Liver (tissue), 9 donors: ENCODE data around the gene KRT76. TPM values are rescaled to one million over a fixed set of nuclear protein-coding genes. Genes with fewer than 3 reads are reported as not detected.

Experiments used
- DNase-seq: peaks from one replicate; pipeline ENCODE4 v3.0.0-alpha.2; 2017; ENCODE audit warnings: low spot score
- H3K27ac ChIP-seq, 2 donors: one replicate each; pipeline ENCODE4 v1.7.0; 2013; ENCODE audit warnings: inconsistent platforms in 2 of 2, low read length in 2 of 2, control low read depth in 1 of 2, low read depth in 1 of 2, mild to moderate bottlenecking in 1 of 2
- H3K27me3 ChIP-seq, 4 donors: one replicate each; pipeline versions ENCODE4 v1.6.1 to v1.7.0; 2013; ENCODE audit warnings: low read length in 3 of 4, inconsistent platforms in 1 of 4, mild to moderate bottlenecking in 1 of 4, moderate library complexity in 1 of 4; ENCODE audit not compliant: control insufficient read depth in 4 of 4, insufficient read depth in 4 of 4
- H3K36me3 ChIP-seq, 4 donors: one replicate each; pipeline versions ENCODE4 v1.6.1 to v1.7.0; 2013; ENCODE audit warnings: low read length in 3 of 4, mild to moderate bottlenecking in 3 of 4, low read depth in 1 of 4, moderate library complexity in 1 of 4; ENCODE audit not compliant: control insufficient read depth in 4 of 4, insufficient read depth in 3 of 4
- H3K4me1 ChIP-seq, 4 donors: one replicate each; pipeline versions ENCODE4 v1.6.1 to v1.7.0; 2013; ENCODE audit warnings: low read length in 3 of 4, mild to moderate bottlenecking in 3 of 4, moderate library complexity in 1 of 4; ENCODE audit not compliant: control insufficient read depth in 4 of 4, insufficient read depth in 4 of 4
- H3K4me3 ChIP-seq, 3 donors: one replicate each; pipeline versions ENCODE4 v1.6.1 to v1.7.0; 2013; ENCODE audit warnings: low read length in 3 of 3, control low read depth in 1 of 3, low read depth in 1 of 3, mild to moderate bottlenecking in 1 of 3
- H3K9ac ChIP-seq, 2 donors: one replicate each; pipeline ENCODE4 v1.7.0; 2013; ENCODE audit warnings: low read length in 2 of 2, mild to moderate bottlenecking in 2 of 2, moderate library complexity in 2 of 2, control low read depth in 1 of 2, low read depth in 1 of 2
- H3K9me3 ChIP-seq, 4 donors: one replicate each; pipeline versions ENCODE4 v1.6.1 to v1.7.0; 2013; ENCODE audit warnings: low read length in 3 of 4; ENCODE audit not compliant: control insufficient read depth in 4 of 4
- ATF3 ChIP-seq: IDR thresholded peaks from 2 replicates; pipeline ENCODE4 v1.6.1; 2016; ENCODE audit warnings: antibody characterized with exemption
- CTCF ChIP-seq: fragments of 150-350 bp; IDR thresholded peaks from 2 replicates; pipeline ENCODE4 v1.5.1; 2017; ENCODE audit warnings: improper control_type of control experiment, low read depth, low read length; ENCODE audit not compliant: missing input control
- EGR1 ChIP-seq, 2 donors: IDR thresholded peaks; 2 replicates each; pipeline ENCODE4 v1.6.1; 2016 to 2018; ENCODE audit warnings: antibody characterized with exemption in 2 of 2, low read depth in 2 of 2
- FOXA1 ChIP-seq: IDR thresholded peaks from 2 replicates; pipeline ENCODE4 v1.6.1; 2016; ENCODE audit warnings: antibody characterized with exemption
- FOXA2 ChIP-seq: IDR thresholded peaks from 2 replicates; pipeline ENCODE4 v1.6.1; 2016; ENCODE audit warnings: antibody characterized with exemption
- GABPA ChIP-seq, 2 donors: IDR thresholded peaks in 1 of 2; conservative IDR thresholded peaks in 1 of 2; 2 replicates each; pipeline ENCODE4 v1.6.1; 2016; ENCODE audit warnings: antibody characterized with exemption in 2 of 2, mild to moderate bottlenecking in 1 of 2, moderate library complexity in 1 of 2
- HNF4A ChIP-seq, 2 donors: conservative IDR thresholded peaks; 2 replicates each; pipeline ENCODE4 v1.6.1; 2016; ENCODE audit warnings: antibody characterized with exemption in 2 of 2, mild to moderate bottlenecking in 2 of 2
- HNF4G ChIP-seq: IDR thresholded peaks from 2 replicates; pipeline ENCODE4 v1.6.1; 2016; ENCODE audit warnings: antibody characterized with exemption
- JUND ChIP-seq, 2 donors: IDR thresholded peaks; 2 replicates each; pipeline ENCODE4 v1.6.1; 2016; ENCODE audit warnings: antibody characterized with exemption in 2 of 2
- NR2F2 ChIP-seq: IDR thresholded peaks from 2 replicates; pipeline ENCODE4 v1.6.1; 2016; ENCODE audit warnings: antibody characterized with exemption
- RAD21 ChIP-seq, 2 donors: IDR thresholded peaks; 2 replicates each; pipeline ENCODE4 v1.6.1; 2016; ENCODE audit warnings: antibody characterized with exemption in 2 of 2, mild to moderate bottlenecking in 2 of 2
- RXRA ChIP-seq, 2 donors: IDR thresholded peaks; 2 replicates each; pipeline ENCODE4 v1.6.1; 2017 to 2018; ENCODE audit warnings: antibody characterized with exemption in 2 of 2, mild to moderate bottlenecking in 1 of 2
- SP1 ChIP-seq: IDR thresholded peaks from 2 replicates; pipeline ENCODE4 v1.6.1; 2018; ENCODE audit warnings: antibody characterized with exemption, mild to moderate bottlenecking
- TAF1 ChIP-seq: conservative IDR thresholded peaks from 2 replicates; pipeline ENCODE4 v1.6.1; 2016; ENCODE audit warnings: antibody characterized with exemption, mild to moderate bottlenecking
- YY1 ChIP-seq: IDR thresholded peaks from 2 replicates; pipeline ENCODE4 v1.6.1; 2016; ENCODE audit warnings: antibody characterized with exemption, mild to moderate bottlenecking
- ZBTB33 ChIP-seq: IDR thresholded peaks from 2 replicates; pipeline ENCODE4 v1.6.1; 2016; ENCODE audit warnings: antibody characterized with exemption
- WGBS: extraction: QIAGEN DNeasy Blood & Tissue Kit; methylation state at CpG from one replicate; pipeline ENCODE4 v1.1.7; 2013; 5-methylcytosine and 5-hydroxymethylcytosine counted together
- polyA plus RNA-seq, 2 donors: library from polyadenylated mRNA; stranded (reverse) in 1 of 2; unstranded in 1 of 2; fragments of 200-250 nt in 1 of 2; fragments of >200 nt in 1 of 2; fragmentation: Nextera tagmentation in 1 of 2; extraction: Ambion mirVana in 1 of 2; gene quantifications; one replicate each; pipeline versions ENCODE4 v1.2.1 to v1.2.3, GENCODE V29; 2013 to 2015
- total RNA-seq, 2 donors: library from RNA; depleted of rRNA; stranded (reverse); fragments of >200 nt; gene quantifications; one replicate each; pipeline ENCODE4 v1.2.3, GENCODE V29; 2014
- TF ChIP-seq, protein P1 (sequence below): IDR thresholded peaks from 2 replicates; pipeline ENCODE4 v1.6.1; 2016; ENCODE audit warnings: antibody characterized with exemption
- donor health status: healthy.
- donor health status: healthy.
- donor health status: healthy.
- donor health status: healthy.
- donor health status: healthy.

The KRT76 gene
- total and polyA plus RNA-seq, 4 donors, result not detected

GRCh38 chr12:52783563-52784316 lies 6.6 kb upstream of the KRT76 start:
- no peak for DNase-seq
- no peaks in the 10 kb centered on the region for H3K4me1 ChIP-seq
- no peak overlapping the region for H3K27ac ChIP-seq
- no peak overlapping the region for H3K4me3 ChIP-seq
- H3K9ac ChIP-seq, result no peak overlapping the region
- H3K27me3 ChIP-seq, result peaks cover 0 to 2% (median 0%) of the 10 kb centered on the region in 4 donors
- no peak for TF ChIP-seq ATF3
- no peak for TF ChIP-seq HNF4G
- no peak for TF ChIP-seq FOXA2
- WGBS, result 73% methylated on average over 7 of the region's 7 CpGs
- H3K9me3 ChIP-seq, result no peaks in the 10 kb centered on the region
- no peaks in the 10 kb centered on the region for H3K36me3 ChIP-seq

DNA sequence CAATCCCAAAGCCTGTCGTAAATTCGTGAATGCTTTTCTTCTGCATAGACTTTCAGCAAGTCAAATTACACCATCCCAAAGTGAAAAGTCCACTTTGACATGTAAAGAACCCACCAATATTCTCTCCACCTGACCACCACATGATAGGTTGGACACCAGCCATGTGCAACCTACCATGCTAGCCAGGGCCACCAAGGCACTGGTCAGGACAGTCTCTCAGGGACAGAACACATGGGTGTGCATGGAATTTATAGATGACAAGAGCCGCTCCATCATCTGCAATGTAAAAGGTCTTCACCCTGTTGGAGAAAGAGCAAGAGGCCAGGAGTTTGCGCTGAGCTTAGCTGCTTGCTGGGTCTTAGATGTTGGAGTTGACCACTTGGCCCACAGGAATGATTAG lies 5.4 kb upstream of the KRT76 start:
- no peaks in the 10 kb centered on the region for H3K4me1 ChIP-seq
- 96% methylated on average over 4 of the region's 4 CpGs for WGBS
- H3K36me3 ChIP-seq, result no peaks in the 10 kb centered on the region
- peaks cover 0 to 2% (median 0%) of the 10 kb centered on the region in 4 donors for H3K27me3 ChIP-seq
- H3K9ac ChIP-seq, result no peak overlapping the region
- TF ChIP-seq YY1 (no peak), JUND (IDR thresholded peaks at IDR 0.05) (no peak), RXRA (IDR thresholded peaks at IDR 0.05) (no peak), FOXA2 (no peak), EGR1 (IDR thresholded peaks at IDR 0.05; ENCODE audit: low read depth in 2 of 2) (no peak), ATF3 (no peak), TAF1 (no peak), CTCF (no peak), FOXA1 (no peak), NR2F2 (no peak), HNF4A (conservative IDR thresholded peaks at IDR 0.05) (no peak), ZBTB33 (no peak), RAD21 (IDR thresholded peaks at IDR 0.05) (no peak), GABPA (IDR thresholded peaks at IDR 0.05 in 1 of 2, conservative IDR thresholded peaks at IDR 0.05 in 1 of 2) (no peak), HNF4G (no peak), SP1 (no peak)
- TF ChIP-seq, protein P1, sequence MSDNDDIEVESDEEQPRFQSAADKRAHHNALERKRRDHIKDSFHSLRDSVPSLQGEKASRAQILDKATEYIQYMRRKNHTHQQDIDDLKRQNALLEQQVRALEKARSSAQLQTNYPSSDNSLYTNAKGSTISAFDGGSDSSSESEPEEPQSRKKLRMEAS, result no peak
- H3K4me3 ChIP-seq, result no peak overlapping the region
- H3K9me3 ChIP-seq, result no peaks in the 10 kb centered on the region
- H3K27ac ChIP-seq, result no peak overlapping the region
- no peak for DNase-seq
